HepG2 (cell line): Measurements from ENCODE around the gene NDE1. TPM values are rescaled to one million over a fixed set of nuclear protein-coding genes. Genes with fewer than 3 reads are reported as not detected.

Experiments used
- ASH2L ChIP-seq: fragments of 300-600, 200-600 bp; sonication (generic); IDR thresholded peaks from 2 replicates; pipeline ENCODE4 v1.7.0; 2017; ENCODE audit warnings: low read depth, mild to moderate bottlenecking, moderate library complexity, mixed read lengths, low read length; ENCODE audit not compliant: insufficient read length
- BORCS8-MEF2B ChIP-seq: sonication (generic); formaldehyde crosslinking; IDR thresholded peaks from 2 replicates; pipeline ENCODE4 v1.8.0; 2022; ENCODE audit warnings: mild to moderate bottlenecking, missing genetic modification reagents
- FOXA1 ChIP-seq, 2 experiments: fragments of 450-650 bp in 1 of 2; sonication (generic) in 1 of 2; formaldehyde crosslinking in 1 of 2; IDR thresholded peaks; 2 replicates each; pipeline versions ENCODE4 v1.4.0 to v1.6.1; 2016 to 2020; ENCODE audit warnings: missing genetic modification reagents in 1 of 2
- HOXA3 ChIP-seq: sonication (generic); formaldehyde crosslinking; IDR thresholded peaks from 2 replicates; pipeline ENCODE4 v1.5.0; 2020; ENCODE audit warnings: missing genetic modification reagents
- HOXA5 ChIP-seq: sonication (generic); formaldehyde crosslinking; IDR thresholded peaks from 2 replicates; pipeline ENCODE4 v1.4.0; 2020; ENCODE audit warnings: missing genetic modification reagents
- NR2F6 ChIP-seq, 2 experiments: IDR thresholded peaks; 2 replicates each; pipeline ENCODE4 v1.6.1; 2016; ENCODE audit warnings: antibody characterized with exemption in 1 of 2, mild to moderate bottlenecking in 1 of 2
- PHF5A ChIP-seq: IDR thresholded peaks from one replicate; pipeline ENCODE4 v1.6.1; 2018; ENCODE audit warnings: low read depth, missing genetic modification reagents; ENCODE audit not compliant: unreplicated experiment
- RFX1 ChIP-seq: fragments of 450-650 bp; IDR thresholded peaks from 2 replicates; pipeline ENCODE4 v1.6.1; 2017
- SP1 ChIP-seq, 2 experiments: fragments of 450-650 bp in 1 of 2; sonication (generic) in 1 of 2; formaldehyde crosslinking in 1 of 2; IDR thresholded peaks; 2 replicates each; pipeline versions ENCODE4 v1.4.0 to v1.6.1; 2016 to 2020; ENCODE audit warnings: missing genetic modification reagents in 1 of 2
- ZNF572 ChIP-seq: sonication (generic); formaldehyde crosslinking; IDR thresholded peaks from 2 replicates; pipeline ENCODE4 v1.5.1; 2020; ENCODE audit warnings: mild to moderate bottlenecking, missing genetic modification reagents
- ZNF605 ChIP-seq: sonication (generic); formaldehyde crosslinking; IDR thresholded peaks from 2 replicates; pipeline ENCODE4 v1.8.0; 2022; ENCODE audit warnings: mild to moderate bottlenecking, missing genetic modification reagents
- ZNF674 ChIP-seq: sonication (generic); formaldehyde crosslinking; IDR thresholded peaks from 2 replicates; pipeline ENCODE4 v1.5.0; 2020; ENCODE audit warnings: low read depth, mild to moderate bottlenecking, missing genetic modification reagents
- polyA plus RNA-seq, 8 experiments: library from polyadenylated mRNA; depleted of rRNA in 3 of 8; stranded (reverse) in 7 of 8; unstranded in 1 of 8; fragments of >200 nt; fragmentation: Illumina TruSeq in 4 of 8; extraction: Trizol in 4 of 8; gene quantifications; 2 replicates each; pipeline versions ENCODE4 v1.2.1 to v1.2.3, GENCODE V29; 2011 to 2016; ENCODE audit warnings: low read depth in 4 of 8, missing spikeins in 1 of 8, mixed read lengths in 1 of 8; ENCODE audit not compliant: insufficient read depth in 1 of 8
- total RNA-seq, 5 experiments: library from RNA; depleted of rRNA; stranded (reverse); fragments of >200 nt; fragmentation: Illumina TruSeq; extraction: Trizol; gene quantifications; 2 replicates each; pipeline ENCODE4 v1.2.3, GENCODE V29; 2016; ENCODE audit warnings: low read depth in 1 of 5
- TF ChIP-seq, protein P1 (sequence below), 2 experiments: fragments of 450-650 bp in 1 of 2; sonication (generic) in 1 of 2; formaldehyde crosslinking in 1 of 2; IDR thresholded peaks; 2 replicates each; pipeline versions ENCODE4 v1.6.1 to v1.8.0; 2016 to 2022; ENCODE audit warnings: antibody characterized with exemption in 1 of 2, mild to moderate bottlenecking in 1 of 2, missing genetic modification reagents in 1 of 2
- TF ChIP-seq, protein P2 (sequence below): conservative IDR thresholded peaks from 2 replicates; pipeline ENCODE4 v1.6.1; 2018; ENCODE audit warnings: missing genetic modification reagents
- TF ChIP-seq, protein P3 (sequence below): sonication (generic); formaldehyde crosslinking; IDR thresholded peaks from 2 replicates; pipeline ENCODE4 v1.5.0; 2020; ENCODE audit warnings: mild to moderate bottlenecking, missing genetic modification reagents, moderate library complexity

The NDE1 gene
- total and polyA plus RNA-seq, 2 of the 13 experiments (the other 11 are each of a cell fraction or from before 2014, with no cell fraction given), result 40.9 to 72.5 TPM

DNA sequence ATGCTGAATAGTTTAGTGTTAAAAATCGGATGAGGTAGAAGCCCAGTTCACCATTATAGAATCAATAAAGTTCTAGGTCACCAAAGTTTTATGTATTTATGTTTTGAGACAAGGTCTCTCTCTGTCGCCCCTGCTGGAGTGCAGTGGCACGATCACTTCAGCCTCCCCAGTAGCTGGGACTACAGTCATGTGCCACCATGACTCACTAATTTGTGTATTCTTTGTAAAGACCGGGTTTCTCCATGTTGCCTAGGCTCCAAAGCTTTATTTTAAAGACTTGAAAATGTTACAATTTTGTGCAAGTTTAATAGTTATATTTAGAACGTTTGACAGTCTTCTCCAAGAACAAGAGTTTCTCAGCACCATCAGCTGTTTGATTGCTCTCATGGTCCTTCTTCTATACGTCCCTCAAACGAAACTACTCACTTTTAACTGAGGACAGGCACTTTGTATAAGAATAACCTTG is 32.1 kb downstream of the NDE1 start (continued):
- TF ChIP-seq, protein P1, sequence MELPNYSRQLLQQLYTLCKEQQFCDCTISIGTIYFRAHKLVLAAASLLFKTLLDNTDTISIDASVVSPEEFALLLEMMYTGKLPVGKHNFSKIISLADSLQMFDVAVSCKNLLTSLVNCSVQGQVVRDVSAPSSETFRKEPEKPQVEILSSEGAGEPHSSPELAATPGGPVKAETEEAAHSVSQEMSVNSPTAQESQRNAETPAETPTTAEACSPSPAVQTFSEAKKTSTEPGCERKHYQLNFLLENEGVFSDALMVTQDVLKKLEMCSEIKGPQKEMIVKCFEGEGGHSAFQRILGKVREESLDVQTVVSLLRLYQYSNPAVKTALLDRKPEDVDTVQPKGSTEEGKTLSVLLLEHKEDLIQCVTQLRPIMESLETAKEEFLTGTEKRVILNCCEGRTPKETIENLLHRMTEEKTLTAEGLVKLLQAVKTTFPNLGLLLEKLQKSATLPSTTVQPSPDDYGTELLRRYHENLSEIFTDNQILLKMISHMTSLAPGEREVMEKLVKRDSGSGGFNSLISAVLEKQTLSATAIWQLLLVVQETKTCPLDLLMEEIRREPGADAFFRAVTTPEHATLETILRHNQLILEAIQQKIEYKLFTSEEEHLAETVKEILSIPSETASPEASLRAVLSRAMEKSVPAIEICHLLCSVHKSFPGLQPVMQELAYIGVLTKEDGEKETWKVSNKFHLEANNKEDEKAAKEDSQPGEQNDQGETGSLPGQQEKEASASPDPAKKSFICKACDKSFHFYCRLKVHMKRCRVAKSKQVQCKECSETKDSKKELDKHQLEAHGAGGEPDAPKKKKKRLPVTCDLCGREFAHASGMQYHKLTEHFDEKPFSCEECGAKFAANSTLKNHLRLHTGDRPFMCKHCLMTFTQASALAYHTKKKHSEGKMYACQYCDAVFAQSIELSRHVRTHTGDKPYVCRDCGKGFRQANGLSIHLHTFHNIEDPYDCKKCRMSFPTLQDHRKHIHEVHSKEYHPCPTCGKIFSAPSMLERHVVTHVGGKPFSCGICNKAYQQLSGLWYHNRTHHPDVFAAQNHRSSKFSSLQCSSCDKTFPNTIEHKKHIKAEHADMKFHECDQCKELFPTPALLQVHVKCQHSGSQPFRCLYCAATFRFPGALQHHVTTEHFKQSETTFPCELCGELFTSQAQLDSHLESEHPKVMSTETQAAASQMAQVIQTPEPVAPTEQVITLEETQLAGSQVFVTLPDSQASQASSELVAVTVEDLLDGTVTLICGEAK (IDR thresholded peaks at IDR 0.05), result peak; percentile 64; the same call in 1 of the 2 replicates
- TF ChIP-seq, protein P1 (CRISPR knock-in tag; IDR thresholded peaks at IDR 0.05), result peak; percentile 94
- 0 out of 2 replicates have a peak, but pooled peaks have one; percentile 28 for TF ChIP-seq HOXA5 (CRISPR knock-in tag)
- TF ChIP-seq, protein P2, sequence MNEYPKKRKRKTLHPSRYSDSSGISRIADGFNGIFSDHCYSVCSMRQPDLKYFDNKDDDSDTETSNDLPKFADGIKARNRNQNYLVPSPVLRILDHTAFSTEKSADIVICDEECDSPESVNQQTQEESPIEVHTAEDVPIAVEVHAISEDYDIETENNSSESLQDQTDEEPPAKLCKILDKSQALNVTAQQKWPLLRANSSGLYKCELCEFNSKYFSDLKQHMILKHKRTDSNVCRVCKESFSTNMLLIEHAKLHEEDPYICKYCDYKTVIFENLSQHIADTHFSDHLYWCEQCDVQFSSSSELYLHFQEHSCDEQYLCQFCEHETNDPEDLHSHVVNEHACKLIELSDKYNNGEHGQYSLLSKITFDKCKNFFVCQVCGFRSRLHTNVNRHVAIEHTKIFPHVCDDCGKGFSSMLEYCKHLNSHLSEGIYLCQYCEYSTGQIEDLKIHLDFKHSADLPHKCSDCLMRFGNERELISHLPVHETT, result no peak
- no peak for TF ChIP-seq ZNF674
- TF ChIP-seq SP1 (IDR thresholded peaks at IDR 0.05), result no peak
- peak; percentile 22; the same call in 1 of the 2 replicates for TF ChIP-seq SP1 (CRISPR knock-in tag; IDR thresholded peaks at IDR 0.05)
- no peak for TF ChIP-seq PHF5A (CRISPR knock-in tag)
- TF ChIP-seq, protein P3, sequence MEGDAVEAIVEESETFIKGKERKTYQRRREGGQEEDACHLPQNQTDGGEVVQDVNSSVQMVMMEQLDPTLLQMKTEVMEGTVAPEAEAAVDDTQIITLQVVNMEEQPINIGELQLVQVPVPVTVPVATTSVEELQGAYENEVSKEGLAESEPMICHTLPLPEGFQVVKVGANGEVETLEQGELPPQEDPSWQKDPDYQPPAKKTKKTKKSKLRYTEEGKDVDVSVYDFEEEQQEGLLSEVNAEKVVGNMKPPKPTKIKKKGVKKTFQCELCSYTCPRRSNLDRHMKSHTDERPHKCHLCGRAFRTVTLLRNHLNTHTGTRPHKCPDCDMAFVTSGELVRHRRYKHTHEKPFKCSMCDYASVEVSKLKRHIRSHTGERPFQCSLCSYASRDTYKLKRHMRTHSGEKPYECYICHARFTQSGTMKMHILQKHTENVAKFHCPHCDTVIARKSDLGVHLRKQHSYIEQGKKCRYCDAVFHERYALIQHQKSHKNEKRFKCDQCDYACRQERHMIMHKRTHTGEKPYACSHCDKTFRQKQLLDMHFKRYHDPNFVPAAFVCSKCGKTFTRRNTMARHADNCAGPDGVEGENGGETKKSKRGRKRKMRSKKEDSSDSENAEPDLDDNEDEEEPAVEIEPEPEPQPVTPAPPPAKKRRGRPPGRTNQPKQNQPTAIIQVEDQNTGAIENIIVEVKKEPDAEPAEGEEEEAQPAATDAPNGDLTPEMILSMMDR (CRISPR knock-in tag), result peak; percentile 61
- 0 out of 2 replicates have a peak, but pooled peaks have one; percentile 24 for TF ChIP-seq HOXA3 (CRISPR knock-in tag)
- 0 out of 2 replicates have a peak, but pooled peaks have one; percentile 25 for TF ChIP-seq RFX1
- TF ChIP-seq ZNF605 (CRISPR knock-in tag), result 0 out of 2 replicates have a peak, but pooled peaks have one; percentile 20
- TF ChIP-seq NR2F6 (IDR thresholded peaks at IDR 0.05), result 0 out of 2 replicates have a peak, but pooled peaks have one; percentile 13
- no peak for TF ChIP-seq NR2F6 (CRISPR knock-in tag; IDR thresholded peaks at IDR 0.05)
- no peak for TF ChIP-seq BORCS8-MEF2B
- TF ChIP-seq ZNF572, result no peak
- TF ChIP-seq ASH2L, result peak; percentile 41
- TF ChIP-seq FOXA1 (IDR thresholded peaks at IDR 0.05), result no peak
- TF ChIP-seq FOXA1 (CRISPR knock-in tag; IDR thresholded peaks at IDR 0.05), result peak; percentile 40; the same call in 1 of the 2 replicates
